Trophoblast cell (in vitro differentiated cells and primary cell): ENCODE measurements around the gene ORMDL3.
"Not testable (repeated sequence)": the region's sequence is repeated elsewhere in the genome, so short reads cannot be mapped to it uniquely, and the experiment has no call there.

Source experiments
- DNase-seq, 2 donors: peaks; one replicate each; pipeline ENCODE4 v3.0.0-alpha.2; 2016
- H2AFZ ChIP-seq: 2 replicates; pipeline ENCODE4 v1.6.1; 2013; ENCODE audit warnings: low read length, moderate library complexity, mild to moderate bottlenecking; ENCODE audit not compliant: insufficient read depth, poor library complexity
- H2AK5ac ChIP-seq: 2 replicates; pipeline ENCODE4 v1.6.1; 2013; ENCODE audit warnings: mild to moderate bottlenecking, low read length
- H2BK120ac ChIP-seq: 2 replicates; pipeline ENCODE4 v1.6.1; 2013; ENCODE audit warnings: low read length, mild to moderate bottlenecking, moderate library complexity; ENCODE audit not compliant: insufficient read depth, poor library complexity
- H2BK12ac ChIP-seq: 2 replicates; pipeline ENCODE4 v1.6.1; 2013; ENCODE audit warnings: mild to moderate bottlenecking, low read length, moderate library complexity
- H2BK5ac ChIP-seq: 2 replicates; pipeline ENCODE4 v1.6.1; 2013; ENCODE audit warnings: low read length, low read depth, moderate library complexity, mild to moderate bottlenecking; ENCODE audit not compliant: poor library complexity
- H3K14ac ChIP-seq: 2 replicates; pipeline ENCODE4 v1.6.1; 2013; ENCODE audit warnings: mild to moderate bottlenecking, low read length
- H3K18ac ChIP-seq: 2 replicates; pipeline ENCODE4 v1.6.1; 2013; ENCODE audit warnings: mild to moderate bottlenecking, low read length
- H3K23ac ChIP-seq: 2 replicates; pipeline ENCODE4 v1.6.1; 2013; ENCODE audit warnings: low read length
- H3K27ac ChIP-seq: 2 replicates; pipeline ENCODE4 v1.5.1; 2013; ENCODE audit warnings: low read depth, mild to moderate bottlenecking, inconsistent platforms, low read length, moderate library complexity
- H3K27me3 ChIP-seq: 2 replicates; pipeline ENCODE4 v1.6.1; 2013; ENCODE audit warnings: inconsistent platforms, mild to moderate bottlenecking, low read length, moderate library complexity; ENCODE audit not compliant: insufficient read depth
- H3K36me3 ChIP-seq, 2 experiments: 1 replicate in 1 of 2; 2 replicates in 1 of 2; pipeline ENCODE4 v1.6.1; 2013; ENCODE audit warnings: low read length in 2 of 2, mild to moderate bottlenecking in 2 of 2, moderate library complexity in 1 of 2; ENCODE audit not compliant: insufficient read depth in 2 of 2, control insufficient read depth in 1 of 2
- H3K4ac ChIP-seq: 2 replicates; pipeline ENCODE4 v1.6.1; 2013; ENCODE audit warnings: low read depth, mild to moderate bottlenecking, low read length, moderate library complexity
- H3K4me1 ChIP-seq, 2 experiments: 1 replicate in 1 of 2; 2 replicates in 1 of 2; pipeline ENCODE4 v1.6.1; 2013; ENCODE audit warnings: low read length in 2 of 2, mild to moderate bottlenecking in 2 of 2, moderate library complexity in 1 of 2; ENCODE audit not compliant: insufficient read depth in 2 of 2, control insufficient read depth in 1 of 2
- H3K4me2 ChIP-seq: 2 replicates; pipeline ENCODE4 v1.6.1; 2013; ENCODE audit warnings: inconsistent platforms, mild to moderate bottlenecking, low read length, moderate library complexity
- H3K4me3 ChIP-seq: 2 replicates; pipeline ENCODE4 v1.5.1; 2013; ENCODE audit warnings: mild to moderate bottlenecking, low read depth, low read length, inconsistent platforms
- H3K79me1 ChIP-seq: one replicate; pipeline ENCODE4 v1.6.1; 2013; ENCODE audit warnings: low read length
- H3K79me2 ChIP-seq: 2 replicates; pipeline ENCODE4 v1.6.1; 2013; ENCODE audit warnings: low read length, mild to moderate bottlenecking; ENCODE audit not compliant: control insufficient read depth, insufficient read depth, poor library complexity
- H3K9ac ChIP-seq: 2 replicates; pipeline ENCODE4 v1.6.1; 2013; ENCODE audit warnings: mild to moderate bottlenecking, low read length
- H3K9me3 ChIP-seq: 2 replicates; pipeline ENCODE4 v1.6.1; 2013; ENCODE audit warnings: low read depth, mild to moderate bottlenecking, control low read depth, inconsistent platforms, low read length; ENCODE audit not compliant: insufficient read depth
- H4K12ac ChIP-seq: 2 replicates; pipeline ENCODE4 v1.6.1; 2013; ENCODE audit warnings: low read depth, mild to moderate bottlenecking, low read length, moderate library complexity
- H4K8ac ChIP-seq: 2 replicates; pipeline ENCODE4 v1.6.1; 2013; ENCODE audit warnings: low read depth, mild to moderate bottlenecking, low read length, moderate library complexity
- H4K91ac ChIP-seq: one replicate; pipeline ENCODE4 v1.6.1; 2013; ENCODE audit warnings: low read depth, mild to moderate bottlenecking, low read length, moderate library complexity
- WGBS: extraction: QIAGEN DNeasy Blood & Tissue Kit; methylation state at CpG from one replicate; pipeline ENCODE4 v1.1.7; 2013; ENCODE audit warnings: missing lambda C conversion rate; ENCODE audit not compliant: insufficient read length, insufficient coverage; ENCODE audit errors: extremely low coverage; 5-methylcytosine and 5-hydroxymethylcytosine counted together

ORMDL3 gene

GRCh38 chr17:39887078-39887477 lies 40.3 kb downstream of the ORMDL3 start:
- Histone ChIP-seq H3K9ac (no peak overlapping the region), H2BK5ac (no peak overlapping the region), H3K14ac (no peak overlapping the region), H2BK12ac (no peak overlapping the region), H3K18ac (no peak overlapping the region), H3K4me1 (no peaks in the 10 kb centered on the region), H2AFZ (no peak overlapping the region), H3K79me2 (no peaks in the 10 kb centered on the region), H3K27me3 (no peaks in the 10 kb centered on the region), H3K79me1 (no peaks in the 10 kb centered on the region), H3K9me3 (no peaks in the 10 kb centered on the region), H4K12ac (no peak overlapping the region), H2BK120ac (no peak overlapping the region), H3K23ac (no peak overlapping the region), H3K36me3 (no peaks in the 10 kb centered on the region), H4K91ac (no peak overlapping the region), H3K4me2 (no peak overlapping the region), H2AK5ac (no peak overlapping the region), H3K4me3 (no peak overlapping the region), H4K8ac (no peak overlapping the region), H3K4ac (no peak overlapping the region), H3K27ac (no peak overlapping the region)
- no peak for DNase-seq

DNA sequence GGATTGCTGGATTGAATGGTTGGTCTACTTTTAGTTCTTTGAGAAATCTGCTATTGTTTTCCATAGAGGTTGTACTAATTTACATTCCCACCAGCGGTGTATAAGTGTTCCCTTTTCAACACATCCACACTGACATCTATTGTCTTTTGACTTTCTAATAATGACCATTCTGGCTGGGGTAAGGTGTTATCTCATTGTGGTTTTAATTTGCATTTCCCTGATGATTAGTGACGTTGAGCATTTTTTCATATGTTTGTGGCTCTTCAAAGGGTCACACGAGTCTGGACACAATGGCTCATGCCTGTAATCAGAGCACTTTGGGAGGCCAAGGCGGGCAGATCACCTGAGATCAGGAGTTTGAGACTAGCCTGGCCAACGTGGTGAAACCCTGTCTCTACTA lies 41.3 kb downstream of the ORMDL3 start:
- H3K18ac ChIP-seq, H4K91ac ChIP-seq, H3K27ac ChIP-seq, H3K4me3 ChIP-seq, H3K36me3 ChIP-seq, H4K12ac ChIP-seq, H3K23ac ChIP-seq, H3K79me1 ChIP-seq, H3K79me2 ChIP-seq, H2BK120ac ChIP-seq, DNase-seq, H3K4ac ChIP-seq, H2BK5ac ChIP-seq, H3K27me3 ChIP-seq, H2BK12ac ChIP-seq, H2AK5ac ChIP-seq, H4K8ac ChIP-seq, H3K4me2 ChIP-seq, H3K4me1 ChIP-seq, H2AFZ ChIP-seq, H3K9me3 ChIP-seq, H3K9ac ChIP-seq, H3K14ac ChIP-seq: not testable (repeated sequence)
- whole genome bisulfite sequencing = no CpG with 5 or more reads among the region's 5 CpGs

GRCh38 chr17:39872751-39873150 lies 54.6 kb downstream of the ORMDL3 start:
- WGBS = no CpG with 5 or more reads among the region's 2 CpGs
- peaks cover 5% of the 10 kb centered on the region for H3K9me3 ChIP-seq

GRCh38 chr17:39871801-39872200 lies 55.6 kb downstream of the ORMDL3 start:
- Histone ChIP-seq H4K8ac (no peak overlapping the region), H3K4ac (no peak overlapping the region), H2AK5ac (no peak overlapping the region), H2BK12ac (no peak overlapping the region), H3K4me2 (no peak overlapping the region), H3K4me3 (no peak overlapping the region), H3K9ac (no peak overlapping the region), H2BK120ac (no peak overlapping the region), H3K79me1 (no peaks in the 10 kb centered on the region), H2AFZ (no peak overlapping the region), H2BK5ac (no peak overlapping the region), H3K27ac (no peak overlapping the region), H3K14ac (no peak overlapping the region), H4K12ac (no peak overlapping the region), H3K23ac (no peak overlapping the region), H3K9me3 (peaks cover 5% of the 10 kb centered on the region), H4K91ac (no peak overlapping the region), H3K4me1 (no peaks in the 10 kb centered on the region), H3K79me2 (no peaks in the 10 kb centered on the region), H3K18ac (no peak overlapping the region), H3K27me3 (no peaks in the 10 kb centered on the region), H3K36me3 (no peaks in the 10 kb centered on the region)
- WGBS = no CpG with 5 or more reads among the region's 2 CpGs
- no peak for DNase-seq

More at GRCh38 chr17:39872751-39873150, 54.6 kb downstream of the ORMDL3 start:
- Histone ChIP-seq H3K79me2 (no peaks in the 10 kb centered on the region), H3K4ac (no peak overlapping the region), H3K14ac (no peak overlapping the region), H4K8ac (no peak overlapping the region), H2BK5ac (no peak overlapping the region), H3K79me1 (no peaks in the 10 kb centered on the region), H2BK120ac (no peak overlapping the region), H3K36me3 (no peaks in the 10 kb centered on the region), H3K18ac (no peak overlapping the region), H3K23ac (no peak overlapping the region), H3K4me2 (no peak overlapping the region), H4K12ac (no peak overlapping the region), H3K4me1 (no peaks in the 10 kb centered on the region), H3K27me3 (no peaks in the 10 kb centered on the region), H2AFZ (no peak overlapping the region), H3K4me3 (no peak overlapping the region), H2AK5ac (no peak overlapping the region), H4K91ac (no peak overlapping the region), H3K27ac (no peak overlapping the region), H2BK12ac (no peak overlapping the region), H3K9ac (no peak overlapping the region)
- DNase-seq = peak in 1 of 2 donors; percentile 14
